GM18505 (cell line): Measurements from ENCODE around the gene MMP23B.

ENCODE experiments used
- ATAC-seq: cut with Tn5 transposase; IDR thresholded peaks from one replicate; pipeline ENCODE4 v1.9.1; 2021; ENCODE audit not compliant: unreplicated experiment
- POLR2A ChIP-seq: IDR thresholded peaks from 4 replicates; pipeline ENCODE4 v1.6.1; 2011; ENCODE audit warnings: borderline replicate concordance; ENCODE audit not compliant: insufficient read depth, insufficient read length; ENCODE audit errors: extremely low read depth

Gene MMP23B

DNA sequence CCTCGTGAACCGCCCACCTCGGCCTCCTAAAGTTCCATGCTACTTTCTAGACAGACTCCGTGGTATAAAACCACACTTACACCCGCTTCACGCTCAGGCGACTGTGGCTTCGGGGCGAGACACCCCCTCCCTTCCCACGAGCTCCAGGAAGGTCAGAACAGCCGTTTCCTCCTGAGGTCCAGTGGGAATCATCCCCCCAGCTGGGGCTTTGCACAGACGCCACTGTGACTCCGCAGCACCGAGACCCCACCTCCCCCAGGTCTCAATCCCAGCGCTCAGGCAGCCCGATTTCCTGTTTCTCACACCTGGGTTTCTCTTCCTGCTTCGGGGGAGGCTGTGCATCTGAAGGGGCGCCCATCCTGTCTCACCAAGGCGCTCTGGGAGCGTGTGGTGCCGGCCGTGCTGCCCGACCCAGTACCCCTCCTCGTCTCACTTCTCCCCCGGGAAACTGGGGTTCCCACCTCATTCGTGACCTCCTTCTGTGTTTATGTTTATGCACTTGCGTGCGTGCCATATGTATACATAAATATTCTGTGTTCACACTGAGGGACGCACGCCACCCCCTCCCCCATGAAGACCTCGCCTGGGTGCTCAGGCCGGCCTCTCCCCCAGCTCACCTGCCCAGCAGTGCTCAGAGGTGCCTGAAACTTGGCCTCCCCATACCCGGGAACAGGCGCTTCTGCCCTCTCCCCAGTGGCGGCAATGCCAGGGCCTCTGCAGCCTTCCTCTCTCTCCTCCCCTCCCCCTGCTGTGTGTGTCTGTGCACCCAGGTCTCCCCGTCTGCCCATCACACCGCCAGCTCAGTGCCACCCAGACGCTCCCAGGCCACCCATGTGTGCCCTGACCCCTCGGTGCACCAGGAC, 46.0 kb downstream of the MMP23B start:
- ATAC-seq = peak; percentile 60
- TF ChIP-seq POLR2A = peak; percentile 53

DNA sequence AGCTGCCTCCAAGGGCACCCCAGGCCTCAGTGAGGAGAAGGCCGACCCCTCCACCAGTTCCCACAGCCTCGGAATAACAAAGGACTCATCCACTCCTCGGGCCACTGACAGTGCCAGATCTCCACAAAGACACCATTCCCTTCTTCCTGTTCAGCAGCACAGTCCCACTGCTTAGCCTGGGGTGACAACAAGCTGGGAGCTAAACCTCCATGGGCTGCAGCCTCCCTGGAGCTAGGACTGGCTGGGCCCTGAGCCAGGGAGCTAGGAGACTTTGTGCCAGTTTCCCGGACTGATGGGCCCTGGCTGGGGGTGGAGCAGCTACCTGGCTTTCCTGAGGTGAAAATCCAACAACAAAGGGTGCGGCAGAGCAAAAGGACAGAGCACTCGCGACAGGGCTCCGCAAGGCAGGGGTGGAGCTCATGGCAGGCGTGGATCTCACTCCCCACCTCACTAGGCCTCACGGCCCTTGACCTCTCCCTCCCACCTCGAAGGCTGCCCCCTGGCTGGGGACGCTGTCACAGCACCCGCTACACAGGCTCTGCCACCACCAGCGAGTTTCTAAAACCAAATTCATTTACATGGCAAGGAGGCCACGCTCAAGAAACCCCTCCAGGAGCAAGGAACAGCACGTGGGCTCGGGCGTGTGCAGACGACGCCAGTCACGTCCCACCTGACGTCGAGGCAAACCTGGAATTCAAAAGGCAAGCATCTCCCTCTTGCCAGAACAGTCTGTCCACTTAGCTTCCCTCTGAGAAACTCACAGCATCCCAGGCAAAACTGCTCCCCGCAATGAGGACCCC, 46.8 kb downstream of the MMP23B start:
- ATAC-seq = no peak

DNA sequence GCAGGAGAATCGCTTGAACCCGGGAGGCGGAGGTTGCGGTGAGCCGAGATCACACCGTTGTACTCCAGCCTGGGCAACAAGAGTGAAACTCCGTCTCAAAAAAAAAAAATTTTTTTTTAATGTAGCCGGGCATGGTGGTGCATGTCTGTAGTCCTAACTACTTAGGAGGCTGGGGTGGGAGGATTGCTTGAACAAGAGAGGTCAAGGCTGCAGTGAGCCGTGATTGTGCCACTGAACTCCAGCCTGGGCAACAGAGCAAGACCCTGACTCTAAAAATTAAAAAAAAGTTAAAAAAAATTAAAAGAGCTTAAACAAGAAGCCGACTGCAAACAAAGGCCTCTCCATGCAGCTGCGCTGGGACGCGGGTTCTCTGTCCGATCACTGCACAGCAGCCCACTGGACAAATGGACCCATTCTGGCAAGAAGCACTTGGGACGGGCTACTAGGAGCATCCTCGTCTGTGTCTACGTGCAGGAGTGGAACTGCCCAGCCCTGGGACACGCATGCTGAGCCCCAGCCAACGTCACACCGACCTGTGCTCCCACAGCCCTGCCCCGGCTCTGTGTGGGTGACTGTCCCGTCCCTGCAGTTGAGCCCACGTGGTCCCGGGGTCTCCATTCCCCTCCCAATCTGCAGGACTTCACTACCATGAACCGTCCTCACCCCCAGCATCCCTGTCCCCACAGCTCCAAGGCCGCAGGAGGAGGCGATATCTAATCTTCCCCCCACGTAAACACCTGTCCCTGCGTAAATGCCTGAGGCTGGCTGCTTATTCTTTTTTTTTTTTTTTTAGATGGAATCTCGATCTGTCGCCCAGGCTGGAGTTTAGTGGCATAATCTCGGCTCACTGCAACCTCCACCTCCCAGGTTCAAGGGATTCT, 48.3 kb downstream of the MMP23B start:
- no peak for TF ChIP-seq POLR2A
- ATAC-seq = no peak

More for the DNA sequence above, 46.8 kb downstream of the MMP23B start:
- TF ChIP-seq POLR2A = no peak

DNA sequence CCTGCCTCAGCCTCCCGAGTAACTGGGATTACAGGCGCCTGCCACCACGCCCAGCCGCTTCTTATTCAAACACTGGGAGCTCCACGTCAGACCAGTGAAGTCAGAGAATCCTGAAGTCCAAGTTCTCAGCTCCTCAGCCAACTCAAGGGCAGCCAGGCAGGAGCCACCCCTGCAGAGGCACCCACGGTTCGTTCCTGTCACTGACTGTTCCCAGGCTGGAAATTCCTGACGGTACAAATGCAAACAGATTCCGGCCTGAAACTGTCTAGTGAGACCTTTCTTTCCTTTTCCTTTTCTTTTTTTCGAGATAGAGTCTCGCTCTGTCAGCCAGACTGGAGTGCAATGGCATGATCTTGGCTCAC, 48.9 kb downstream of the MMP23B start:
- TF ChIP-seq POLR2A = no peak
- no peak for ATAC-seq

DNA sequence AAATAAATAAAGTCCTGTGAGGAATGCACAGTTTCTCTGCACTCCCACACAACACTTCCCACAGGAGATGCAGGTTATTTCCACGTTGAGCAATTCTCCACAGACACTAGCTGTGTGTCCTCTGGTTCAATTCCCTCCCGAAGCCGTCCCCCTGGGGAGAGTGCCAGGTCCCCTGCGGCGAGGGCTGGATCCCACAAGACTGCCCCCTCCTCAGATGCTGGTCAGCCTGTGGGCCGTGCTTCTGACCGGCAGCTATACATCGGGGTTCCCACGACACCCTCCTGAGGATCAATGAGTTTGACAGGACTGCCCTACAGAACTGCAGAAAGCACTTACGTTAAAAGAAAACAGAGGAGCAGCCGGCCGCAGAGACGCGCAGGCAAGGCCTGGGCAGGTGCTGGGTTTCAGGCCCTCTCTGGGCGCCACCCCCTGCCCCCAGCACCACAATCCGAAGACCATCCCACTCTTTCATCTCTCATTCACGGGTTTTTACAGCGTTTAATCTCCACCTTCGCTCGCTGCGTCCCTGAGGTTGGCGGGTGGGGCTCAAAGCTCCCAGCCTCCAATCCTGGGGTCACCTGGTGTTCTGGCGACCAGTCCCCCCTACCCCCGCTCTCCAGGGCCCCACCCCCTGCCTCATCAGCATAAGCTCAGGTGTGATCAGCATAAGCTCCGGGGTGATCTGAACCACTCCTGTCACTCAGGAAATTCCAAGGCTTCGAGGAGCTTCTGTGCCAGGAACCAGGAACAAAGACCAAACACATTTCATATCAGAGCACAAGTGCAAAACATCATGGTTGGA, 51.3 kb downstream of the MMP23B start:
- TF ChIP-seq POLR2A = no peak
- ATAC-seq = no peak
